K562 (cell line): Measurements from ENCODE around the gene ALKBH8. TPM values are rescaled to one million over a fixed set of nuclear protein-coding genes. Genes with fewer than 3 reads are reported as not detected.

ENCODE experiments used
- ATAC-seq: fragments of 200-7000 bp; cut with Tn5 transposase; 3 replicates; pipeline ENCODE4 v1.9.1; 2020; ENCODE audit warnings: moderate library complexity
- BruUV-seq: library from RNA; stranded (reverse); fragments of 400-500 nt; replicated peaks from 2 replicates; lab custom pipeline; 2021; lab: Mats Ljungman, UMichigan
- CTCF ChIA-PET: fragments of 300-600 bp; formaldehyde crosslinking; extraction: SDS; loops from one replicate; lab custom pipeline; 2021; ENCODE audit warnings: low intra/inter-chr PET ratio; lab: Yijun Ruan, JAX
- POLR2A ChIA-PET: fragments of 300-600, 350-650 bp; sonication (Branson Sonifier 250); formaldehyde crosslinking; extraction: SDS; loops from one replicate; lab custom pipeline; 2021; ENCODE audit warnings: antibody characterized with exemption, inconsistent platforms; lab: Yijun Ruan, JAX
- DNase-seq, 4 experiments: peaks; one replicate each; pipeline versions ENCODE4 v3.0.0 to v3.0.0-alpha.2; 2011 to 2018; ENCODE audit warnings: low spot score in 3 of 4, mixed read lengths in 3 of 4; ENCODE audit errors: extremely low read depth in 1 of 4
- FAIRE-seq: peaks from 2 replicates; lab custom pipeline; 2011; peaks lifted over from hg19 to GRCh38; lab: Jason Lieb, UNC
- H2AFZ ChIP-seq: 2 replicates; pipeline ENCODE4 v1.6.0; 2011; ENCODE audit warnings: low read depth, low read length, control low read depth, inconsistent platforms
- H3K27ac ChIP-seq: fragments of 200-600 bp; 3 replicates; pipeline ENCODE4 v1.8.0; 2011; ENCODE audit warnings: low read depth, mild to moderate bottlenecking, control low read depth, inconsistent platforms, low read length, moderate library complexity, mixed read lengths; ENCODE audit errors: extremely low read depth
- H3K27me3 ChIP-seq, 2 experiments: fragments of 300-600 bp in 1 of 2; 2 replicates in 1 of 2; 3 replicates in 1 of 2; pipeline versions ENCODE4 v1.6.0 to v1.8.0; 2011; ENCODE audit warnings: inconsistent platforms in 2 of 2, low read length in 2 of 2, mild to moderate bottlenecking in 1 of 2, mixed read lengths in 1 of 2, moderate library complexity in 1 of 2; ENCODE audit not compliant: control insufficient read depth in 2 of 2, insufficient read depth in 2 of 2
- H3K36me3 ChIP-seq: fragments of 300-600 bp; 3 replicates; pipeline ENCODE4 v1.8.0; 2011; ENCODE audit warnings: mild to moderate bottlenecking, low read length, inconsistent platforms; ENCODE audit not compliant: control insufficient read depth, insufficient read depth
- H3K4me1 ChIP-seq, 2 experiments: fragments of 200-600 bp in 1 of 2; replicated peaks in 1 of 2; 2 replicates in 1 of 2; 3 replicates in 1 of 2; pipeline versions ENCODE4 v1.5.1 to v1.8.0; 2011; ENCODE audit warnings: inconsistent platforms in 2 of 2, low read length in 2 of 2, mild to moderate bottlenecking in 1 of 2, mixed read lengths in 1 of 2, moderate library complexity in 1 of 2; ENCODE audit not compliant: control insufficient read depth in 2 of 2, insufficient read depth in 2 of 2
- H3K4me2 ChIP-seq: 2 replicates; pipeline ENCODE4 v1.6.1; 2011; ENCODE audit warnings: low read length, control low read depth, inconsistent platforms, mixed read lengths; ENCODE audit not compliant: insufficient read depth
- H3K4me3 ChIP-seq: fragments of 200-600 bp; sonication (generic), shearing (Covaris generic); 2 replicates; pipeline ENCODE4 v1.5.1; 2016; ENCODE audit warnings: control low read depth, inconsistent platforms
- H3K79me2 ChIP-seq: fragments of 200-600 bp; 3 replicates; pipeline ENCODE4 v1.8.0; 2011; ENCODE audit warnings: low read length, inconsistent platforms; ENCODE audit not compliant: control insufficient read depth, insufficient read depth
- H3K9ac ChIP-seq, 2 experiments: 2 replicates each; pipeline versions ENCODE4 v1.6.0 to v1.6.1; 2011; ENCODE audit warnings: low read depth in 2 of 2, low read length in 2 of 2, control low read depth in 1 of 2, inconsistent platforms in 1 of 2, mild to moderate bottlenecking in 1 of 2, mixed read lengths in 1 of 2; ENCODE audit not compliant: insufficient read depth in 1 of 2
- H3K9me1 ChIP-seq: one replicate; pipeline ENCODE4 v1.6.0; 2011; ENCODE audit warnings: inconsistent platforms, mild to moderate bottlenecking, low read length, moderate library complexity; ENCODE audit not compliant: control insufficient read depth, insufficient read depth
- H3K9me3 ChIP-seq: replicated peaks from 2 replicates; pipeline ENCODE4 v1.5.1; 2011; ENCODE audit warnings: low read depth, low read length, inconsistent platforms; ENCODE audit not compliant: control insufficient read depth, insufficient read depth
- H4K20me1 ChIP-seq: replicated peaks from 2 replicates; pipeline ENCODE4 v1.6.1; 2011; ENCODE audit warnings: low read length, inconsistent platforms, mixed read lengths; ENCODE audit not compliant: control insufficient read depth, insufficient read depth
- ATF2 ChIP-seq: sonication (generic); formaldehyde crosslinking; IDR thresholded peaks from 2 replicates; pipeline ENCODE4 v1.8.1; 2022; ENCODE audit warnings: missing genetic modification reagents
- ATF6 ChIP-seq: sonication (generic); formaldehyde crosslinking; IDR thresholded peaks from 2 replicates; pipeline ENCODE4 v1.4.0; 2020; ENCODE audit warnings: mild to moderate bottlenecking, missing genetic modification reagents
- ERF ChIP-seq: fragments of 450-650 bp; formaldehyde crosslinking; IDR thresholded peaks from 2 replicates; pipeline ENCODE4 v1.4.0; 2020; ENCODE audit warnings: mild to moderate bottlenecking, mixed read lengths
- FOXO4 ChIP-seq: fragments of 450-650 bp; formaldehyde crosslinking; IDR thresholded peaks from 2 replicates; pipeline ENCODE4 v1.4.0; 2020; ENCODE audit warnings: mild to moderate bottlenecking, moderate library complexity
- FOXP4 ChIP-seq: sonication (generic); formaldehyde crosslinking; IDR thresholded peaks from 2 replicates; pipeline ENCODE4 v1.8.0; 2022; ENCODE audit warnings: mild to moderate bottlenecking, missing genetic modification reagents, borderline replicate concordance
- MAFG ChIP-seq: fragments of 450-650 bp; conservative IDR thresholded peaks from 2 replicates; pipeline ENCODE4 v1.6.1; 2016; ENCODE audit warnings: missing genetic modification characterization, missing compliant biosample characterization
- MEF2A ChIP-seq: IDR thresholded peaks from 2 replicates; pipeline ENCODE4 v1.6.1; 2011; ENCODE audit warnings: low read depth, mild to moderate bottlenecking, low read length, moderate library complexity; ENCODE audit not compliant: control insufficient read depth
- MTF1 ChIP-seq: fragments of 250-450 bp; sonication (Bioruptor Pico); IDR thresholded peaks from 2 replicates; pipeline ENCODE4 v1.9.0; 2021; ENCODE audit warnings: moderate library complexity, mild to moderate bottlenecking, inconsistent platforms, borderline replicate concordance
- PKNOX1 ChIP-seq: fragments of 450-650 bp; IDR thresholded peaks from 2 replicates; pipeline ENCODE4 v1.6.1; 2016
- SMARCC2 ChIP-seq: fragments of 450-650 bp; IDR thresholded peaks from 2 replicates; pipeline ENCODE4 v1.6.1; 2017; ENCODE audit warnings: antibody characterized with exemption, moderate library complexity, mild to moderate bottlenecking, low read depth
- SRSF7 ChIP-seq: fragments of 200-400 bp; formaldehyde crosslinking; optimal IDR thresholded peaks from 2 replicates; pipeline ENCODE3; 2017; ENCODE audit warnings: mild to moderate bottlenecking, low read depth, low read length
- SRSF9 ChIP-seq: fragments of 200-400 bp; formaldehyde crosslinking; IDR thresholded peaks from 2 replicates; pipeline ENCODE4 v1.6.1; 2017; ENCODE audit warnings: low read depth, low read length, borderline replicate concordance
- ZNF121 ChIP-seq: sonication (generic); formaldehyde crosslinking; conservative IDR thresholded peaks from 2 replicates; pipeline ENCODE4 v1.8.0; 2022; ENCODE audit warnings: missing genetic modification reagents
- ZNF133 ChIP-seq: fragments of 250-450 bp; sonication (Bioruptor Pico); IDR thresholded peaks from 2 replicates; pipeline ENCODE4 v1.4.0; 2020; ENCODE audit warnings: mild to moderate bottlenecking
- ZNF174 ChIP-seq: fragments of 250-450 bp; sonication (Bioruptor Pico); IDR thresholded peaks from 2 replicates; pipeline ENCODE4 v1.4.0; 2020; ENCODE audit warnings: mild to moderate bottlenecking
- ZNF384 ChIP-seq: IDR thresholded peaks from 2 replicates; pipeline ENCODE4 v1.6.1; 2012; ENCODE audit warnings: low read depth, low read length, improper control_type of control experiment
- ZNF586 ChIP-seq: fragments of 450-650 bp; formaldehyde crosslinking; conservative IDR thresholded peaks from 2 replicates; pipeline ENCODE4 v1.4.0; 2020; ENCODE audit warnings: mild to moderate bottlenecking, moderate library complexity
- in situ Hi-C: fragments of 300-500 bp; cut with MboI; formaldehyde crosslinking; loops from 4 replicates; pipeline ENCODE4 v1.15.0; 2018; ENCODE audit warnings: inconsistent platforms, mixed read lengths
- intact Hi-C: fragments of 100-400 bp; cut with micrococcal nuclease; formaldehyde crosslinking; loops from 2 replicates; pipeline ENCODE4 v1.14.2; 2022
- polyA plus RNA-seq, 8 experiments: library from polyadenylated mRNA; depleted of rRNA in 4 of 8; stranded (reverse) in 5 of 8; unstranded in 3 of 8; fragments of >200 nt; fragmentation: Nextera tagmentation in 2 of 8; fragmentation: Illumina TruSeq in 1 of 8; extraction: Ambion mirVana in 2 of 8; extraction: Trizol in 1 of 8; gene quantifications; 2 replicates each; pipeline versions ENCODE4 v1.2.1 to v1.2.3, GENCODE V29; 2011 to 2014; ENCODE audit warnings: inconsistent platforms in 1 of 8, missing spikeins in 1 of 8
- total RNA-seq, 7 experiments: library from RNA; depleted of rRNA in 6 of 7; stranded (reverse); fragments of >200 nt in 6 of 7; fragmentation: Illumina TruSeq in 2 of 7; extraction: Trizol in 2 of 7; gene quantifications; 2 replicates each; pipeline versions ENCODE4 v1.2.1 to v1.2.3, GENCODE V29; 2011 to 2021; ENCODE audit warnings: low replicate concordance in 1 of 7

Gene ALKBH8
- total and polyA plus RNA-seq, 9 of the 15 experiments (the other 6 are each of a cell fraction or from before 2014, with no cell fraction given), result 4.3 to 14.4 (median 9.1) TPM

DNA sequence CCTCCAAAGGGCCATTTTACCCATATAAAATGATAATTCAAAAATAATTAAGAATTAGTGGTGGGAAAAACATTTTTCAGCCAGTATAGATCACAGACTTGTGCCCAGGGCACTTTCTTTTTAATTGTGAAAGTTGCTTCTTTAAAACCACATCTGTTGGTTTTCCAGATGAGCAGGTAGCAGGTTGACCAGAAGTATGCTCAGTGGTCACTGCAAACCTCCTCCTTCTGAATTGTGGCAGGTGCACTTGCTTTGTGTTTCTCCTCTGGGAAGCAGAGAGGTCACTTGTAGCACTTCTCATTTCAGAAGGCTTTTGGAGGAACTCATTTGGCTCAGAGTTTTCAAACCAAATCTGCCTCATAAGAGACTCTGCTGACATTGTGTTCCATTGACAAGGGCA lies 83.3 kb downstream of the ALKBH8 start:
- Histone ChIP-seq H3K27me3 (no peaks in the 10 kb centered on the region), H4K20me1 (no peaks in the 10 kb centered on the region), H3K9ac (no peak overlapping the region), H3K4me1 (no peaks in the 10 kb centered on the region), H3K9me3 (no peaks in the 10 kb centered on the region), H2AFZ (no peak overlapping the region), H3K4me3 (no peak overlapping the region), H3K79me2 (no peaks in the 10 kb centered on the region), H3K9me1 (no peaks in the 10 kb centered on the region), H3K4me2 (no peak overlapping the region), H3K36me3 (no peaks in the 10 kb centered on the region), H3K27ac (no peak overlapping the region)
- ATAC-seq (no peak), FAIRE-seq (no peak), DNase-seq (no peak)
- ChIA-PET POLR2A (no interaction called here), CTCF (no interaction called here)
- intact Hi-C loops (no loop called here), in situ Hi-C loops (no loop called here)
- TF ChIP-seq SRSF7 (no peak), ZNF133 (no peak), SMARCC2 (no peak), ZNF121 (CRISPR knock-in tag) (no peak), PKNOX1 (no peak), ZNF174 (CRISPR knock-in tag) (no peak), SRSF9 (no peak), FOXP4 (CRISPR knock-in tag) (no peak), ERF (CRISPR knock-in tag) (no peak), ZNF384 (no peak), ATF6 (CRISPR knock-in tag) (no peak), ZNF586 (CRISPR knock-in tag) (no peak), MEF2A (no peak), ATF2 (no peak), FOXO4 (CRISPR knock-in tag) (no peak), MTF1 (CRISPR knock-in tag) (no peak), MAFG (no peak)
- BruUV-seq, result no TSS peak
